K562 (cell line): Measurements from ENCODE around the gene ARHGEF10L. TPM values are rescaled to one million over a fixed set of nuclear protein-coding genes. Genes with fewer than 3 reads are reported as not detected.

ENCODE experiments used
- ATAC-seq: fragments of 200-7000 bp; cut with Tn5 transposase; 3 replicates; pipeline ENCODE4 v1.9.1; 2020; ENCODE audit warnings: moderate library complexity
- BruUV-seq: library from RNA; stranded (reverse); fragments of 400-500 nt; replicated peaks from 2 replicates; lab custom pipeline; 2021; lab: Mats Ljungman, UMichigan
- CTCF ChIA-PET: fragments of 300-600 bp; formaldehyde crosslinking; extraction: SDS; loops from one replicate; lab custom pipeline; 2021; ENCODE audit warnings: low intra/inter-chr PET ratio; lab: Yijun Ruan, JAX
- POLR2A ChIA-PET: fragments of 300-600, 350-650 bp; sonication (Branson Sonifier 250); formaldehyde crosslinking; extraction: SDS; loops from one replicate; lab custom pipeline; 2021; ENCODE audit warnings: antibody characterized with exemption, inconsistent platforms; lab: Yijun Ruan, JAX
- DNase-seq, 4 experiments: peaks; one replicate each; pipeline versions ENCODE4 v3.0.0 to v3.0.0-alpha.2; 2011 to 2018; ENCODE audit warnings: low spot score in 3 of 4, mixed read lengths in 3 of 4; ENCODE audit errors: extremely low read depth in 1 of 4
- FAIRE-seq: peaks from 2 replicates; lab custom pipeline; 2011; peaks lifted over from hg19 to GRCh38; lab: Jason Lieb, UNC
- H2AFZ ChIP-seq: 2 replicates; pipeline ENCODE4 v1.6.0; 2011; ENCODE audit warnings: low read depth, low read length, control low read depth, inconsistent platforms
- H3K27ac ChIP-seq: fragments of 200-600 bp; 3 replicates; pipeline ENCODE4 v1.8.0; 2011; ENCODE audit warnings: low read depth, mild to moderate bottlenecking, control low read depth, inconsistent platforms, low read length, moderate library complexity, mixed read lengths; ENCODE audit errors: extremely low read depth
- H3K27me3 ChIP-seq, 2 experiments: fragments of 300-600 bp in 1 of 2; 2 replicates in 1 of 2; 3 replicates in 1 of 2; pipeline versions ENCODE4 v1.6.0 to v1.8.0; 2011; ENCODE audit warnings: inconsistent platforms in 2 of 2, low read length in 2 of 2, mild to moderate bottlenecking in 1 of 2, mixed read lengths in 1 of 2, moderate library complexity in 1 of 2; ENCODE audit not compliant: control insufficient read depth in 2 of 2, insufficient read depth in 2 of 2
- H3K36me3 ChIP-seq: fragments of 300-600 bp; 3 replicates; pipeline ENCODE4 v1.8.0; 2011; ENCODE audit warnings: mild to moderate bottlenecking, low read length, inconsistent platforms; ENCODE audit not compliant: control insufficient read depth, insufficient read depth
- H3K4me1 ChIP-seq, 2 experiments: fragments of 200-600 bp in 1 of 2; replicated peaks in 1 of 2; 2 replicates in 1 of 2; 3 replicates in 1 of 2; pipeline versions ENCODE4 v1.5.1 to v1.8.0; 2011; ENCODE audit warnings: inconsistent platforms in 2 of 2, low read length in 2 of 2, mild to moderate bottlenecking in 1 of 2, mixed read lengths in 1 of 2, moderate library complexity in 1 of 2; ENCODE audit not compliant: control insufficient read depth in 2 of 2, insufficient read depth in 2 of 2
- H3K4me2 ChIP-seq: 2 replicates; pipeline ENCODE4 v1.6.1; 2011; ENCODE audit warnings: low read length, control low read depth, inconsistent platforms, mixed read lengths; ENCODE audit not compliant: insufficient read depth
- H3K4me3 ChIP-seq: fragments of 200-600 bp; sonication (generic), shearing (Covaris generic); 2 replicates; pipeline ENCODE4 v1.5.1; 2016; ENCODE audit warnings: control low read depth, inconsistent platforms
- H3K79me2 ChIP-seq: fragments of 200-600 bp; 3 replicates; pipeline ENCODE4 v1.8.0; 2011; ENCODE audit warnings: low read length, inconsistent platforms; ENCODE audit not compliant: control insufficient read depth, insufficient read depth
- H3K9ac ChIP-seq, 2 experiments: 2 replicates each; pipeline versions ENCODE4 v1.6.0 to v1.6.1; 2011; ENCODE audit warnings: low read depth in 2 of 2, low read length in 2 of 2, control low read depth in 1 of 2, inconsistent platforms in 1 of 2, mild to moderate bottlenecking in 1 of 2, mixed read lengths in 1 of 2; ENCODE audit not compliant: insufficient read depth in 1 of 2
- H3K9me1 ChIP-seq: one replicate; pipeline ENCODE4 v1.6.0; 2011; ENCODE audit warnings: inconsistent platforms, mild to moderate bottlenecking, low read length, moderate library complexity; ENCODE audit not compliant: control insufficient read depth, insufficient read depth
- H3K9me3 ChIP-seq: replicated peaks from 2 replicates; pipeline ENCODE4 v1.5.1; 2011; ENCODE audit warnings: low read depth, low read length, inconsistent platforms; ENCODE audit not compliant: control insufficient read depth, insufficient read depth
- H4K20me1 ChIP-seq: replicated peaks from 2 replicates; pipeline ENCODE4 v1.6.1; 2011; ENCODE audit warnings: low read length, inconsistent platforms, mixed read lengths; ENCODE audit not compliant: control insufficient read depth, insufficient read depth
- CREM ChIP-seq: IDR thresholded peaks from 2 replicates; pipeline ENCODE4 v1.6.1; 2014; ENCODE audit warnings: antibody characterized with exemption, low read depth
- CSDE1 ChIP-seq, 2 experiments: fragments of 450-650 bp; IDR thresholded peaks; 2 replicates each; pipeline ENCODE4 v1.6.1; 2016; ENCODE audit warnings: mild to moderate bottlenecking in 1 of 2
- HDAC8 ChIP-seq: fragments of 450-650 bp; IDR thresholded peaks from 2 replicates; pipeline ENCODE4 v1.6.1; 2016; ENCODE audit warnings: mild to moderate bottlenecking, missing genetic modification characterization, moderate library complexity, missing compliant biosample characterization
- ILF3 ChIP-seq: fragments of 450-650 bp; IDR thresholded peaks from 2 replicates; pipeline ENCODE4 v1.6.1; 2018; ENCODE audit warnings: antibody characterized with exemption, mild to moderate bottlenecking, moderate library complexity, borderline replicate concordance
- ILK ChIP-seq: fragments of 450-650 bp; IDR thresholded peaks from 2 replicates; pipeline ENCODE4 v1.6.1; 2016; ENCODE audit warnings: missing genetic modification characterization, low read depth, mild to moderate bottlenecking, missing compliant biosample characterization, moderate library complexity, borderline replicate concordance
- MCM3 ChIP-seq: fragments of 450-650 bp; IDR thresholded peaks from 2 replicates; pipeline ENCODE4 v1.6.1; 2016
- MIER1 ChIP-seq: fragments of 450-650 bp; IDR thresholded peaks from 2 replicates; pipeline ENCODE4 v1.6.1; 2016; ENCODE audit warnings: antibody characterized with exemption, mild to moderate bottlenecking, low read depth
- PHF21A ChIP-seq: fragments of 450-650 bp; IDR thresholded peaks from 2 replicates; pipeline ENCODE4 v1.6.1; 2017; ENCODE audit warnings: low read depth, borderline replicate concordance
- RAD21 ChIP-seq, 2 experiments: fragments of 250-450 bp in 1 of 2; fragments of 450-650 bp in 1 of 2; sonication (Bioruptor Pico) in 1 of 2; formaldehyde crosslinking in 1 of 2; IDR thresholded peaks in 1 of 2; conservative IDR thresholded peaks in 1 of 2; 2 replicates each; pipeline versions ENCODE4 v1.4.0 to v1.8.0; 2020 to 2022; ENCODE audit warnings: mild to moderate bottlenecking in 2 of 2, moderate library complexity in 1 of 2
- SP1 ChIP-seq: sonication (generic); formaldehyde crosslinking; IDR thresholded peaks from 2 replicates; pipeline ENCODE4 v1.8.1; 2022; ENCODE audit warnings: mild to moderate bottlenecking, missing genetic modification reagents
- TAF7 ChIP-seq: fragments of 450-650 bp; IDR thresholded peaks from 2 replicates; pipeline ENCODE4 v1.6.1; 2016; ENCODE audit warnings: missing genetic modification characterization, missing compliant biosample characterization
- ZNF41 ChIP-seq: fragments of 250-450 bp; sonication (Bioruptor Pico); conservative IDR thresholded peaks from 2 replicates; pipeline ENCODE4 v1.4.0; 2020; ENCODE audit warnings: mild to moderate bottlenecking
- WGBS: fragments of 100-300 bp; shearing (Covaris generic); methylation state at CpG from one replicate; pipeline ENCODE4 v1.1.6; 2016; ENCODE audit warnings: low coverage, mixed read lengths; ENCODE audit not compliant: insufficient coverage; ENCODE audit errors: missing lambda C conversion rate; 5-methylcytosine and 5-hydroxymethylcytosine counted together
- in situ Hi-C: fragments of 300-500 bp; cut with MboI; formaldehyde crosslinking; loops from 4 replicates; pipeline ENCODE4 v1.15.0; 2018; ENCODE audit warnings: inconsistent platforms, mixed read lengths
- intact Hi-C: fragments of 100-400 bp; cut with micrococcal nuclease; formaldehyde crosslinking; loops from 2 replicates; pipeline ENCODE4 v1.14.2; 2022
- polyA plus RNA-seq, 8 experiments: library from polyadenylated mRNA; depleted of rRNA in 4 of 8; stranded (reverse) in 5 of 8; unstranded in 3 of 8; fragments of >200 nt; fragmentation: Nextera tagmentation in 2 of 8; fragmentation: Illumina TruSeq in 1 of 8; extraction: Ambion mirVana in 2 of 8; extraction: Trizol in 1 of 8; gene quantifications; 2 replicates each; pipeline versions ENCODE4 v1.2.1 to v1.2.3, GENCODE V29; 2011 to 2014; ENCODE audit warnings: inconsistent platforms in 1 of 8, missing spikeins in 1 of 8
- total RNA-seq, 7 experiments: library from RNA; depleted of rRNA in 6 of 7; stranded (reverse); fragments of >200 nt in 6 of 7; fragmentation: Illumina TruSeq in 2 of 7; extraction: Trizol in 2 of 7; gene quantifications; 2 replicates each; pipeline versions ENCODE4 v1.2.1 to v1.2.3, GENCODE V29; 2011 to 2021; ENCODE audit warnings: low replicate concordance in 1 of 7

The ARHGEF10L gene
- total and polyA plus RNA-seq, 9 of the 15 experiments (the other 6 are each of a cell fraction or from before 2014, with no cell fraction given): 0.09 to 0.13 TPM; not detected in 7

- intact Hi-C loops (no loop called here), in situ Hi-C loops (no loop called here)
- Histone ChIP-seq H3K4me2 (no peak overlapping the region), H3K27me3 (peaks cover 3 to 22% of the 10 kb centered on the region in 2 experiments; a peak in 3 of 5 replicates), H3K4me1 (no peaks in the 10 kb centered on the region), H3K36me3 (no peaks in the 10 kb centered on the region), H3K9ac (no peak overlapping the region), H2AFZ (no peak overlapping the region), H3K9me3 (no peaks in the 10 kb centered on the region), H3K79me2 (no peaks in the 10 kb centered on the region), H4K20me1 (peaks cover 5% of the 10 kb centered on the region; the same call in 1 of the 2 replicates), H3K27ac (no peak overlapping the region), H3K4me3 (no peak overlapping the region), H3K9me1 (no peaks in the 10 kb centered on the region)
- DNase-seq: no peak
- POLR2A ChIA-PET: interaction anchor here (0.6 to 1.3 kb wide), 4 partner anchors 11 to 225 kb away, joined by 3 to 6 read pairs (median 4); no protein-coding TSS in a partner anchor
- FAIRE-seq: no peak
- TF ChIP-seq PHF21A: no peak
- TF ChIP-seq RAD21 (CRISPR knock-in tag; conservative IDR thresholded peaks at IDR 0.05 in 1 of 2, IDR thresholded peaks at IDR 0.05 in 1 of 2): no peak
- no peak for TF ChIP-seq ILF3
- TF ChIP-seq SP1: no peak
- TF ChIP-seq ZNF41 (CRISPR knock-in tag): no peak
- TF ChIP-seq MCM3: no peak
- no peak for TF ChIP-seq ILK (tag)
- TF ChIP-seq CSDE1 (IDR thresholded peaks at IDR 0.05): no peak
- no peak for TF ChIP-seq TAF7 (tag)
- TF ChIP-seq CREM: no peak
- no peak for TF ChIP-seq MIER1
- TF ChIP-seq HDAC8 (tag): no peak
- CTCF ChIA-PET: no interaction called here
- no TSS peak for BruUV-seq
- WGBS: under 1% methylated on average over 9 of the region's 9 CpGs
- ATAC-seq: no peak
These were observed 185.7 kb downstream of the ARHGEF10L start for GRCh38 chr1:17725084-17725719.
